HT1080 (cell line): ENCODE measurements around the gene AMPD2. TPM values are rescaled to one million over a fixed set of nuclear protein-coding genes. Genes with fewer than 3 reads are reported as not detected.

Experiments
- DNase-seq: peaks from one replicate; pipeline ENCODE4 v3.0.0-alpha.2; 2015; ENCODE audit warnings: low read depth
- polyA plus RNA-seq, 2 experiments: library from polyadenylated mRNA; depleted of rRNA; stranded (reverse); fragments of >200 nt; gene quantifications; 2 replicates each; pipeline ENCODE4 v1.2.3, GENCODE V29; 2015
- total RNA-seq: library from RNA; depleted of rRNA; stranded (reverse); fragments of >200 nt; shearing (Covaris generic); gene quantifications from 2 replicates; pipeline ENCODE4 v1.2.3, GENCODE V29; 2014; rRNA removed

Gene AMPD2
- 70.8 and 71.4 TPM in 2 replicates for total RNA-seq
- polyA plus RNA-seq (2015; cell fraction: cytosol; rRNA removed) = 46.6 and 74.6 TPM in 2 replicates
- polyA plus RNA-seq (2015; cell fraction: nucleus; rRNA removed) = 292 and 299 TPM in 2 replicates

- DNase-seq = peak; percentile 79
These were observed at the start of gene AMPD2, which contains the start of gene GNAT2 for GRCh38 chr1:109619576-109620400. Gene AMPD2 (plus strand): TSS chr1:109619837. CDS start chr1:109621176, 1,339 bp downstream. Gene GNAT2 (minus strand): TSS chr1:109619616. CDS start chr1:109612870, 6,746 bp downstream.

DNA sequence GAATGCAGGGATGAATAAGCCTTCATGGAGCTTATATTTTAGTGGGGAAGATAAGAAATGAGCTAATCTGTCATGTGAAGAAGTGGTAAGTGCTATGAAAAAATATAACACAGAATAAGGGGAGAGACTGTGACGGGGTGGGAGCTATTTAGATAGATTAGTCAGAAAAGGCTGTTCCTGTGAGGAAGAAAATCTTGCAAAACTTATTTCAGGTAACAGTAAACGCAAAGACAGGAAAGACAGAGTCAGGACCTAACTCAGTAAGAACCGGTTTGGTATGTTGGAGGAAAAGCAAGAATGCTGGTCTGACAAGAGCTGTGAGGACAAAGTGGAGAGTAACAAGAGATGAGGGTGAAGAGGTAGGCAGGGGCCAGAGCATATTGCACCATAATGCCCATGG is 49.2 kb upstream of the AMPD2 start:
- no peak for DNase-seq

GRCh38 chr1:109573785-109574184 is 45.9 kb upstream of the AMPD2 start:
- no peak for DNase-seq

DNA sequence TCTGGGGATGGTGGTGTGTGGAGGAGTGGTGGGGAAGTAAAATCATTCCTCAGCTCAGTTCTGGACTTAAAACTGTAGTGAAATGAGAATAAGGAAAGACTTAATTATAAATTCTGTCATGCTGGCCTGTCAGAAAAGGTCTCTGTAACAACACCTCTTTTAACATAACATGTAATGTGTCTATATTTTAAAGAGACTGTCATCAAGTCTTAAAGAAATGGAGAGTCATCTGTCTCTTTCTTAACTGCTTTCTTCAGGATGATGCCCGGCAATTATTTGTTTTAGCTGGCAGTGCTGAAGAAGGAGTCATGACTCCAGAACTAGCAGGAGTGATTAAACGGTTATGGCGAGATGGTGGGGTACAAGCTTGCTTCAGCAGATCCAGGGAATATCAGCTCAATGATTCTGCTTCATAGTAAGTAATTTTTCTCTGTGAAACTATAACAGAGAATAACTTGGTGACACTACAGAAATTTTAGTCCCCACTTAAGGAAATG is 40.6 kb upstream of the AMPD2 start:
- no peak for DNase-seq

DNA sequence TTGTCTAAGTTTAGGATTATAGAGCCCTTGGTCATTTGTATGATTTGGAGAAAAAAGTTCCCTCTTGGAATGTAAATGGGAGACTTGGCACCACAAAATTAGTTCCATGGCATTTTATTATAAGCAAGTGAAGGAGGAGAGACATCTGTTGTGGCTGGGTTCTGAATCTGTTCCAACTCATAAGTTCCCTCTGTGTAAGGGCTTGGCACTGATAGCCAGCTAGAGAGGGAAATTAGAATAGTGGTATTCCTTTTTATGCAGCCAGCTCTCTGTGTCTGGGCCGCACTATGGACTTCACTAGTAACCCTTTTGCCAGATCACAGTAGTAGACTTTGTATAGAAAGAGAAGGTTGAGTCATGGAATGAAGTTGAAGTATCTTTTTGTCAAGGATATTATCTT is 40.1 kb upstream of the AMPD2 start:
- no peak for DNase-seq

DNA sequence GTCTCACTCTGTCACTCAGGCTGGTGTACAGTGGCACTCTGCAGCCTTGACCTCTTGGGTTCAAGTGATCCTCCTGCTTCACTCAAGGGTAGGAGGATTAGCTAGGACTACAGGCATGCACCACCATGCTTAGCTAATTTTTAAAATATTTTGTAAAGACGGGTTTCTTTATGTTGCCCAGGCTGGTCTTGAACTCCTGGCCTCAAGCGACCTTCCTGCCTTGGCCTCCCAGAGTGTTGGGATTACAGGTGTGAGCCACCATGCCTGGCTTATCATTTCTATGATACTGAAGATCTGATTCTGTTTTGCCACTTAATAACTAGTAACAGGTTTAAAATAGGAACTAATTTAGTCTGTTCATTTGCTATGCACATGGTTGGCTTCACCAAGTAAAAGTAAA is 37.6 kb upstream of the AMPD2 start:
- DNase-seq = no peak

GRCh38 chr1:109584766-109585165 is 34.9 kb upstream of the AMPD2 start:
- no peak for DNase-seq

- no peak for DNase-seq
These were observed 33.6 kb upstream of the AMPD2 start for GRCh38 chr1:109586055-109586454.

DNA sequence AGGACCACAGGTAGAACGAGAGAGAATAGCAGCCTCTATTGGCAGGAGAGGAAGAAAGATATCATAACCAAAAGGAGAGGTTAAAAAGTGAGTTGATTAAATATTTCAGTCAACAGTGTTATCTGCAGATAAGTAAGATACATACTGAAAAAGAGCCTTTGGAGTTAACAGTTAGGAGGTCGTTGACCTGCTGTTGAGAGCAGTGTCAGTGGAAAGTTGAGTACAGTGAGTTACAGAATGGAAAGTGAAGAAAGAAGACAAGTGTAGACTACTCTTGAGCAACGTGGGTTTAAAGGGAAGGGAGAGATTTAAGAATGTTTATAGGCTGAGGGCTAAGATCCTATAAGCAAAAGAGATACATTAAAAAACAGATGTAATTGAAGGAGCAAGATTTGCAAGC is 30.5 kb upstream of the AMPD2 start:
- DNase-seq = no peak

DNA sequence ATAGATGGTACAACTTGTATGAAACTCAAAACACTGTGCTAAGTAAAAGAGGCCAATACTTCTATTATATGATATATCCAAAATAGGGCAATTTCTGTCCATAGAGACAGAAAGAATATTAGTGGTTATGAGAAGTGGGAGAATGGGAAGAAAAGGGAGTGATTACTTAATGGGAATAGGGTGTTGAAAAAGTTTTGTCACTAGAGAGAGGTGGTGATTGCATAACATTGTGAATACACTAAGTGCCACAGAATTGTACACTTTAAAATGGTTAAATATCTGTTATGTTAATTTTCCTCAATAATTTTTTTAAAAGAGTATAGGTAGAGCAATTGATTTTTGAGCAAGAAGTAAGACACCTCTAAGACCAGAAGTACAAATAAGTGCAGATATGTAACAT is 30.0 kb upstream of the AMPD2 start:
- DNase-seq = no peak

- DNase-seq = no peak
These were observed 26.7 kb upstream of the AMPD2 start for GRCh38 chr1:109592916-109593315.

DNA sequence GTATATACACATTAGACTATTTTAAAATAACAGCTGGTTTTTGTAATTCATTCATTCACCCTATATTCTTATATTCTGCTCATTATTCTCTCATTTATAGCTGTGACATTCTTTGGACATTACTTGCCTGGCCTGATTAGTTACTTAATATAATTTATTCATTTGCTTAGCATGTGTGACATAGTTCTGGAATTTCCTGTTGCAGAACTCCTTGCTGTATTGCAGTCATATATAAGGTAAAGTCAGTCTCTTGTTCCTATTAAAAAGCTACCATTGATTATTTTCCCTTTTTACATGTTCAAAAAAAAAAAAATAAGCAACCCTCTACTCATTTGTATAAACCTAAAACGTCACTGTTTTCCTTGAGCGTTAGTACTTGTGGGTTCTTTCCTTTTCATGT is 24.1 kb upstream of the AMPD2 start:
- DNase-seq = no peak

DNA sequence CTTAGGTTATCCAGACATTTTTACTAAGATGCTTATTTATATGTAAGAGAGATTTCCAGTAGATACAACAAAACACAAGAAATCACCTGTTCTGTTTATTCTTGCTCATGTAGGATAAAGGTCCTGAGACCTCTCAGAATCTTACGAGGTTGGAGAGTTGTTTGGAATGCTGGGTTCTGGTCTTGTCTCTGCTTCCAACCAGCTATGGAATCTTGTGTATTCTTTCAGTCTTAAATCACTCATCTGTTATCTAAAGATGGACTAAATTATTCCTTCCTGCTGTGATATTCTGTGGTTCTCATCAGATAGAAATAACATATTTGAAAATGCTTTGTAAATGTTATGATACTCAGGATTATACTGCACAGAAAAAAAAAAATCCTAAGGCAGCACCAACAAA is 21.5 kb upstream of the AMPD2 start:
- no peak for DNase-seq

DNA sequence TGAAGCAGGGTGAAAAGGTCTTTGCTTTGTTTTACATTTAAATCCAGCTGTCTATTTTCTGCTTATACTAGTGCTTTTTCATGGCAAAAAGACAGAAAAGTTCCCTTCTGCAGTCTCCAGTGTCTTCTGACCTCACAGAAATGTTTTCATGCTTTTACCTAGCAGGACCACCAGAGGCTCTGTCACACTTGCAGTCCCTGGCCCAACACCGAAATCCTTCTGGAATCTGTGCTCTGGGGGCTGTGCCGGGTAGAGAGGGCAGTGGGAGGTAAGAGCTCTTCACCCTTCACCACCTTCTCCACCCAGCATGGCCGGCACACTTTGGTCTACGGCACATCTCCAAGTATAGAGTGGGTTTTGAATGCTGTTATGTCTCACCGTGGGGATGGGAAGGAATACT is 21.0 kb upstream of the AMPD2 start:
- DNase-seq = no peak

- DNase-seq = no peak
These were observed 16.4 kb upstream of the AMPD2 start for GRCh38 chr1:109603229-109603628.

DNA sequence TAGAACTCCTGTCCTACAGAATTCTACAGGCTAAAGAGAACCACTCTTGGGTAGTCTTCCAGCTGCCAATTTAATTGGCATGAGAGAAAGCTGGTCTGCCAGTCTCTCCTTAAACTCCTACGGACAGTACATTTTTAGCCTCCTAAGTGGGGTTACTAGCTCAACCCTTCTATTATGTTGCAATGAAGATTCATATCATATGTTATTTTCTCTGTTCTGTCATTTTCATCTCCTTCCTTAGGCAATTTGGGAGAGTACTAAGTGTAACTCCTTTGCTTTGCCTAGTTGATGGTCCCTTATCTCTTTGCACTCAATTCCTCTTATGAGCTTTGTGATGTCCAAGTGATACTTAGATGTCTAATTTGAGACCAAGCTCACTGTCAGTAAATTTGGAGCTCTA is 14.3 kb upstream of the AMPD2 start:
- no peak for DNase-seq

DNA sequence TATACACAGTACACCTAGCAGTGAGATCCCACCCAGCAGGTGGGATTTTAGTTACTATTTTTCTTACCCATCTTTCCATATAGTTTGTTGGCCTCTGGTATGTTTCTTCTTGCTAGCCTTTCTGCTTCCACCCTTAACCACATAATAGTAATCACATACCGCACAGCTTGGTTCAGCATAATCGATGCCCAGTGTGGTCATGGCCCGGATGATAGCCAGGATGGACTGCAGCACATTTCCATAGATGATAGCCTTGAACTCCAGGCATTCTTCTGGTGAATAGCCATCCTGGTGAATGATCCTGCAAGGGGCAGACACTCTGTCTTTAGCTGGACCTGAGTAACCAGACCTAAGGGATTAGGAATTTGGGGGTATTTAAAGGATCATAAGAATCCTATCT is 9.8 kb upstream of the AMPD2 start:
- DNase-seq = no peak

DNA sequence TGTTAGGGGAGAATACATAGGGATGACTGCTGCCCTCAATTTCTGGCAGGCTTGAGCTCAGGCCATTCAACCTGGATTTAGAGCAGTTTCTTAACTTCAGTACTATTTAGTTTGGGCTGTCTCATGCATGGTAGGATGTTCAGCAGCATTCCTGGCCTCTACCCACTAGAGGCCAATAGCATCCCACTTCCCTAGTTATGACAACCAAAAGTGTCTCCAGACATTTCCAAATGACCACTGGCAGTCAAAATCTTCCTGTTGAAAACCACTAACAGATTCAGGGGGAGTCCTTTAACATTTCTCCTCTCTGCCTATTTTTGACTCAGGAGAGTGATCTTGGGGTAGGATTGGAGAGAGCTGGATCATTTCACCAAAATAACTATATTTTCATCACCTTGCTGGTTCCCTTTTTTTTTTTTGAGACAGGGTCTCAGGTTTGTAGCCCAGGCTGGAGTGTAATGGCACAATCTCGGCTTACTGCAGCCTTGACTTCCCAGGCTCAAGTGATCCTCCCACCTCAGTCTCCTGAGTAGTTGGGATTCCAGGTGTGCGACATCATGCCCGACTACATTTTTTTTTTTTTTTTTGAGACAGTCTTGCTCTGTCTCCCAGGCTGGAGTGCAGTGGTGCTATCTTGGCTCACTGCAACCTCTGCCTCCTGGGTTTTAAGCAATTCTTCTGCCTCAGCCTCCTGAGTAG is 8.9 kb upstream of the AMPD2 start:
- DNase-seq = peak; percentile 33

GRCh38 chr1:109611308-109611990 is 8.2 kb upstream of the AMPD2 start:
- no peak for DNase-seq

DNA sequence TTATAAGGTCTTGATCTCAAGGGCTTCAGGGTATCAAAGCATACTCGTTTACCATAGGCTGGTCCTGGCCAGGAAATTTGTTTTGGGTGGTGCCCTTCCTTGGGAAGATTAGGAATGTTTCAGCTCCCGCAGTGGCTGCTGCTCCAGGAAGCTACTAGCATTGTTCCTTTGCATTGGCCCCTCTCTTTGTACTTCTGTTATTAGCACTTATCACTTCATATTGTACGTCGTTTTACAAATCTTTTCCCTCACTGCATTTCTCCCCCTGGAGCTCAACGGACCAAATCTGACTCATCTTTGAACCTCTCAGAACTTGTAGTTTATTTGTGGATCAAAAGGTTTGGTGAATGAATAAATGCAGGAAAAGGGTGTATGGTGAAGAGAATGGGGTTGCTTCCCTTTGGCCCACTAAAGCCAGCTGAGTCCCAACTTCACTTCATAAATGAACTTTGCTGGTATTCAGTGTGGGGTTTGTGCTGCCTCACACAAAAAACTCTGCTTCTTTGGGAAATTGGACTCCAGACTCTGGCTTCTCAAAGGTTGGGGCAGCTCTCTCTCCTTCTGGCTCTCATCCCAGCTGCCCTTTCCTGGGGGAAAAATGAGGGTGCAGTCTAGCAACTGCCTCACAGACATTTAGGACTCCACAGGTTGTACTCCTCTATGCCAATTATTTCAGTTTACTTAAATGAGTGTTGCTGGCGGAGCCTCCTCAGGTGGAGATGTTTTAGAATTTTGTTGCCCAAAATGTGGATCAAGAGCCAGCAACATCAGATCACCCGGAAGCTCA is 6.1 kb upstream of the AMPD2 start:
- no peak for DNase-seq

DNA sequence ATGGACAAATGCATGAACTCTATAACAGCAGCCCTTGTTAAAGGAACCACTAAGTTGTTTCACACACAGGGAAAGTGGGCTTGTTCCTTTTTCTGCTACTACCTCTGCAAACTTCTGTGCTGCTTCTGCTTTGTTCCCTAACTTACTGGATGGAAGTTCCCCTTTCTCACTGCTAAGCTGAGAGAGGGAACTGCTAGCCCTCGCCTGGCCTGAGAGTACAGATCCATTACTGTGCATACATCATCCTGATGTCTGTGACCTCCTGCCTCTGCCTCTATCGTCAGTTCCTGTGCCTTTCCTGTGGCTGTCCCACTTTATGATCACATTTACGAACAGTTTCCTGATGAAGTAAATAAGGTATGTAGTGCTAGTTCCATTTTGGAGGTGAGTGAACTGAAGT is 3.8 kb upstream of the AMPD2 start:
- no peak for DNase-seq
